GM23338 (cell line): ENCODE measurements around the gene TFEB. TPM values are rescaled to one million over a fixed set of nuclear protein-coding genes. Genes with fewer than 3 reads are reported as not detected.

Source experiments
- ATAC-seq: fragments of 200-7000 bp; cut with Tn5 transposase; 3 replicates; pipeline ENCODE4 v1.9.1; 2020
- DNase-seq: peaks from one replicate; pipeline ENCODE4 v3.0.0-alpha.2; 2015; ENCODE audit warnings: low spot score
- H2AFZ ChIP-seq: fragments of 200-600 bp; sonication (generic); 2 replicates; pipeline ENCODE4 v1.8.0; 2016; ENCODE audit warnings: antibody characterized with exemption, mild to moderate bottlenecking, moderate library complexity
- H3F3A ChIP-seq: fragments of 200-600 bp; sonication (generic); replicated peaks from 2 replicates; pipeline ENCODE4 v1.8.0; 2017; ENCODE audit warnings: antibody characterized with exemption, mixed run types, low read depth
- H3K27ac ChIP-seq: fragments of 200-600 bp; sonication (generic); 2 replicates; pipeline ENCODE4 v1.6.1; 2016; ENCODE audit warnings: low read depth
- H3K27me3 ChIP-seq: fragments of 200-600 bp; sonication (generic); 2 replicates; pipeline ENCODE4 v1.8.0; 2016; ENCODE audit warnings: mild to moderate bottlenecking, mixed run types, moderate library complexity; ENCODE audit not compliant: insufficient read depth
- H3K36me3 ChIP-seq: fragments of 200-600 bp; sonication (generic); 2 replicates; pipeline ENCODE4 v1.8.0; 2016; ENCODE audit warnings: mild to moderate bottlenecking; ENCODE audit not compliant: insufficient read depth
- H3K4me1 ChIP-seq: fragments of 200-600 bp; sonication (generic); 2 replicates; pipeline ENCODE4 v1.8.0; 2016; ENCODE audit warnings: mild to moderate bottlenecking, moderate library complexity; ENCODE audit not compliant: insufficient read depth
- H3K4me2 ChIP-seq: fragments of 200-600 bp; sonication (generic); 2 replicates; pipeline ENCODE4 v1.7.1; 2017; ENCODE audit warnings: mixed run types
- H3K4me3 ChIP-seq: fragments of 200-600 bp; sonication (generic); 2 replicates; pipeline ENCODE4 v1.6.1; 2016; ENCODE audit warnings: mixed run types
- H3K79me2 ChIP-seq: fragments of 200-600 bp; sonication (generic); replicated peaks from 2 replicates; pipeline ENCODE4 v1.8.0; 2017; ENCODE audit warnings: mild to moderate bottlenecking; ENCODE audit not compliant: insufficient read depth
- H3K9me2 ChIP-seq: fragments of 200-600 bp; sonication (generic); 2 replicates; pipeline ENCODE4 v1.8.0; 2017; ENCODE audit not compliant: insufficient read depth
- H4K20me1 ChIP-seq: fragments of 200-600 bp; sonication (generic); replicated peaks from 2 replicates; pipeline ENCODE4 v1.8.0; 2017; ENCODE audit warnings: mild to moderate bottlenecking; ENCODE audit not compliant: insufficient read depth
- H3K27ac Mint-ChIP-seq: 2 replicates; pipeline ENCODE4 v1.8.0; 2020; ENCODE audit warnings: inconsistent platforms, mild to moderate bottlenecking, moderate library complexity, mixed read lengths
- H3K27me3 Mint-ChIP-seq: 3 replicates; pipeline ENCODE4 v1.8.0; 2022; ENCODE audit warnings: low read depth, mild to moderate bottlenecking, moderate library complexity, mixed read lengths, inconsistent platforms; ENCODE audit not compliant: insufficient read depth, poor library complexity
- H3K36me3 Mint-ChIP-seq: 3 replicates; pipeline ENCODE4 v1.8.0; 2021; ENCODE audit warnings: low read depth, mild to moderate bottlenecking, inconsistent platforms, moderate library complexity, mixed read lengths
- H3K4me1 Mint-ChIP-seq: 3 replicates; pipeline ENCODE4 v1.8.0; 2020; ENCODE audit warnings: mild to moderate bottlenecking, inconsistent platforms, mixed read lengths
- H3K4me3 Mint-ChIP-seq: 3 replicates; pipeline ENCODE4 v1.8.0; 2021; ENCODE audit warnings: moderate library complexity, mild to moderate bottlenecking, inconsistent platforms, mixed read lengths
- H3K9me3 Mint-ChIP-seq: 3 replicates; pipeline ENCODE4 v1.8.0; 2020; ENCODE audit warnings: moderate library complexity, mild to moderate bottlenecking, inconsistent platforms, mixed read lengths
- CREB1 ChIP-seq: fragments of 250-450 bp; sonication (Bioruptor Pico); IDR thresholded peaks from 2 replicates; pipeline ENCODE4 v1.5.0; 2020; ENCODE audit warnings: low read depth, mild to moderate bottlenecking, moderate library complexity
- CTCF ChIP-seq, 2 experiments: fragments of 200-600 bp in 1 of 2; sonication (generic) in 1 of 2; conservative IDR thresholded peaks; 2 replicates each; pipeline versions ENCODE4 v1.5.1 to v1.6.1; 2016 to 2017; ENCODE audit warnings: antibody characterized with exemption in 2 of 2, low read depth in 2 of 2, mild to moderate bottlenecking in 2 of 2, moderate library complexity in 1 of 2
- ETS1 ChIP-seq: IDR thresholded peaks from 2 replicates; pipeline ENCODE4 v1.6.1; 2016; ENCODE audit warnings: antibody characterized with exemption
- EZH2 ChIP-seq: fragments of 200-600 bp; sonication (generic); IDR thresholded peaks from one replicate; pipeline ENCODE4 v1.8.0; 2017; ENCODE audit warnings: antibody characterized with exemption, mild to moderate bottlenecking, low read depth; ENCODE audit not compliant: unreplicated experiment
- EZH2phosphoT487 ChIP-seq: fragments of 200-600 bp; sonication (generic); IDR thresholded peaks from one replicate; pipeline ENCODE4 v1.8.1; 2018; ENCODE audit warnings: antibody characterized with exemption; ENCODE audit not compliant: unreplicated experiment
- JUNB ChIP-seq: IDR thresholded peaks from one replicate; pipeline ENCODE4 v1.6.1; 2016; ENCODE audit warnings: antibody characterized with exemption; ENCODE audit not compliant: unreplicated experiment
- NANOG ChIP-seq: IDR thresholded peaks from 2 replicates; pipeline ENCODE4 v1.6.1; 2016; ENCODE audit warnings: antibody characterized with exemption, borderline replicate concordance
- POLR2AphosphoS5 ChIP-seq: IDR thresholded peaks from 2 replicates; pipeline ENCODE4 v1.6.1; 2016; ENCODE audit warnings: antibody characterized with exemption, low read depth
- REST ChIP-seq: IDR thresholded peaks from one replicate; pipeline ENCODE4 v1.6.1; 2018; ENCODE audit warnings: antibody characterized with exemption; ENCODE audit not compliant: unreplicated experiment
- STAT1 ChIP-seq: IDR thresholded peaks from one replicate; pipeline ENCODE4 v1.6.1; 2016; ENCODE audit warnings: antibody characterized with exemption; ENCODE audit not compliant: unreplicated experiment
- ZNF114 ChIP-seq: fragments of 250-450 bp; sonication (Bioruptor Pico); IDR thresholded peaks from 2 replicates; pipeline ENCODE4 v1.5.0; 2020; ENCODE audit warnings: mild to moderate bottlenecking, moderate library complexity
- ZNF331 ChIP-seq: fragments of 250-450 bp; sonication (Bioruptor Pico); IDR thresholded peaks from 2 replicates; pipeline ENCODE4 v1.5.0; 2020; ENCODE audit warnings: low read depth, mild to moderate bottlenecking, moderate library complexity
- ZNF462 ChIP-seq: fragments of 250-450 bp; sonication (Bioruptor Pico); IDR thresholded peaks from 2 replicates; pipeline ENCODE4 v1.5.0; 2020; ENCODE audit warnings: mild to moderate bottlenecking, moderate library complexity
- polyA plus RNA-seq: library from polyadenylated mRNA; unstranded; fragments of >200 nt; fragmentation: Nextera tagmentation; extraction: Ambion mirVana; gene quantifications from 2 replicates; pipeline ENCODE4 v1.2.1, GENCODE V29; 2016
- total RNA-seq: library from RNA; depleted of rRNA; stranded (reverse); fragments of >200 nt; shearing (Covaris generic); gene quantifications from 2 replicates; pipeline ENCODE4 v1.2.3, GENCODE V29; 2014

TFEB gene
- total and polyA plus RNA-seq, 2 experiments from 2014 or later, result 1.3 to 4.3 TPM

GRCh38 chr6:41641352-41641925 is 94.0 kb downstream of the TFEB start:
- H4K20me1 ChIP-seq, result peaks cover 6% of the 10 kb centered on the region; the same call in 1 of the 2 replicates
- Mint-ChIP-seq H3K4me3 (no peak overlapping the region; the same call in 2 of the 3 replicates), H3K9me3 (no peaks in the 10 kb centered on the region; the same call in 2 of the 3 replicates), H3K27me3 (peaks cover 43% of the 10 kb centered on the region), H3K36me3 (peaks cover 25% of the 10 kb centered on the region), H3K4me1 (peaks cover 63% of the 10 kb centered on the region), H3K27ac (no peak overlapping the region)
- no peaks in the 10 kb centered on the region for H3K9me2 ChIP-seq
- no peaks in the 10 kb centered on the region for H3K36me3 ChIP-seq
- H2AFZ ChIP-seq, result no peak overlapping the region
- no peak overlapping the region for H3K27ac ChIP-seq
- no peak for DNase-seq
- H3K4me3 ChIP-seq, result no peak overlapping the region
- H3K4me1 ChIP-seq, result peaks cover 51% of the 10 kb centered on the region
- no peak overlapping the region for H3K4me2 ChIP-seq
- TF ChIP-seq NANOG, result no peak
- TF ChIP-seq CTCF (conservative IDR thresholded peaks at IDR 0.05; ENCODE audit: low read depth in 2 of 2), result no peak
- no peak for TF ChIP-seq ZNF331 (CRISPR knock-in tag)
- TF ChIP-seq ETS1, result no peak
- no peak for TF ChIP-seq ZNF114 (CRISPR knock-in tag)
- no peak for TF ChIP-seq EZH2phosphoT487
- TF ChIP-seq CREB1 (CRISPR knock-in tag), result no peak
- no peak for TF ChIP-seq ZNF462 (CRISPR knock-in tag)
- TF ChIP-seq POLR2AphosphoS5, result no peak
- no peak for TF ChIP-seq EZH2
- TF ChIP-seq JUNB, result no peak
- no peak for TF ChIP-seq REST
- no peak for TF ChIP-seq STAT1
- H3F3A ChIP-seq, result 0 out of 2 replicates have a peak, but pooled peaks cover 1% of the 10 kb centered on the region
- no peak for ATAC-seq
- peaks cover 63% of the 10 kb centered on the region for H3K27me3 ChIP-seq
- H3K79me2 ChIP-seq, result peaks cover 9% of the 10 kb centered on the region; the same call in 1 of the 2 replicates
